GM21825 (cell line): ENCODE results near the gene LRRC7.
"Not testable (repeated sequence)": the region's sequence is repeated elsewhere in the genome, so short reads cannot be mapped to it uniquely, and the experiment has no call there.

Experiments used
- ATAC-seq: cut with Tn5 transposase; IDR thresholded peaks from one replicate; pipeline ENCODE4 v1.9.1; 2021; ENCODE audit warnings: mild to moderate bottlenecking, moderate library complexity; ENCODE audit not compliant: unreplicated experiment

LRRC7 gene

DNA sequence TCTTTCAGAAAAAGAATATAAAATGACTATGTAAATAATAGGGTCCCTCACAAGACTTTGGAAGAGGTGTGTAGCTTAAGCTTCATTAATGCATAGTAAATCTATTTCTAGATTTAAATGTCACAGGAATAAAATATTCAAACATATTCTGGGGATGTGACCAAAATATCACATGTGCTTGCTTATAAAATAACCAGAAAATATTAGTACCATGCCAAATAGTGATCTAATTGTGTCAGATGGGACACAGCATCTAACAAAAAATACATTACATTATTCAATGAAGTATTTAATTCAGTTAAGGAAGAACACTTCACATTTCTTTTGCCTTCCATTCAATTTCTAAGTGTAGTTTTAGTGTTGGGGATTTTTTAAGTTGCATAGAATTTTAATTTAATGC, 458.1 kb downstream of the LRRC7 start:
- ATAC-seq = no peak

GRCh38 chr1:70033266-70033873, 465.6 kb downstream of the LRRC7 start:
- no peak for ATAC-seq

DNA sequence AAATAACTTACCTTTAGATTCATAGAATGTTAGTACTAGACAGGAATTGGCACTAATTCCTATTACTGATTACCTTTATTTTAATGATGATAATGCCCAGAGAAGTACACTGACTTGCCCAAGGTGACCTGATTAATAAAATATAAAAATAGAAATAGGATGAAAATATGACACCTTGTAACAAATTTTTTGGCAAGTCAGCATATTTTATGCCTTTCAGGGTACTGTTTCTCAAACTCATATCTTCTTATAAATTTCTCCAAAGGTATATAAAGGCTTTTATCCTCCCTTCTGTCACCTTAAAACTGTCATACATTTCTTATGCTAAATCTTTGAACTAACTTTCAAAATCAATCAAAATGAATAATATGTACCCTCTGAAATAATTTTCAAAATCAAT, 466.2 kb downstream of the LRRC7 start:
- ATAC-seq = no peak

GRCh38 chr1:70034403-70034802, 466.7 kb downstream of the LRRC7 start:
- no peak for ATAC-seq

GRCh38 chr1:70038025-70038424, 470.3 kb downstream of the LRRC7 start:
- no peak for ATAC-seq

DNA sequence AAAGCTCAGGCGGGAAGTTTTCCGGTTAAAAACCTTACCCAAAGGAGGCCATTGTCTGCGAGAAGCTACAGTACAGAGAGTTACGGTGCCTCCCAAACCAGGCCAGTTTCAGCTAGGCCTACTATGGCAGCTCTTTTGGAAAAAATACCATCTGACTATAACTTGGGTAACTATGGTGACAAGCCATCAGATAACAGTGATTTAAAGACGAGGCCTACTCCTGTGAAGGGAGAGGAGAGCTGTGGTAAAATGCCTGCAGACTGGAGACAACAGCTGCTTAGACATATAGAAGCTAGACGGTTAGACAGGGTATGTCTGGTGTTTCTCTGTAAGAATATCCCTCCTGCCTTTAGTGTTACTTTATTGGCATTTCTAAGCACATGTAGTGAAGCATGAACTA, 471.8 kb downstream of the LRRC7 start:
- ATAC-seq = no peak

GRCh38 chr1:70041317-70042045, 473.8 kb downstream of the LRRC7 start:
- no peak for ATAC-seq

DNA sequence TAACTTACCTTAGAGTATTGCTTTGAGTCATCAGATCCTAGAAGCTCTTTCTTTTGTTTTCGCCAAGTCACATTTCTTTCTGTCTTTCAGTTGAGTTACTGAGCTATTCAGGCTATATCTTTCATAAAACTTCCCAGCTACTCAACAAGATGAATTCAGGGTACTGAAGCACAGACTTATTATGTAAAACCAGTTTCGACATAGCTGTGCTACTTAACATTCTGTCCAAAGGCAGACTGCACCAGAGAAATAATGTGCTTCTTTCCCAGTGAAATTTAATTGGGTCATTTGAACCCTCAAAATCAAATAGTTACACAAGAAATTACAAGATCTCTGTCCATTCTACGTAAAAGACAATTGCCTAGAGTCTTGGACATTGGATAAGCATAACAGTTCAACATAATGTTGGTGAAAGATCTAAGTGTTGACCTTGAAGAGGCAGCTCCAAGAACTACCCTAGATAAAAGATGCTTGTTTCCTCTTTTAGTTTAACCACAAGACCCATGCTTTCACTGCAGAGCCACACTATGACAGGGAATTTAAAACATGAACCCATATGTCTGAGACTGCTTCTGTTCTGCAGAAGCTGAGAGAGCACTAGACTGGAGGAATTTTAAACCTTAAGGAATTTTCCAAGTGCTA, 474.5 kb downstream of the LRRC7 start:
- ATAC-seq = no peak

- ATAC-seq = no peak
These were observed 476.1 kb downstream of the LRRC7 start for GRCh38 chr1:70043804-70044203.

DNA sequence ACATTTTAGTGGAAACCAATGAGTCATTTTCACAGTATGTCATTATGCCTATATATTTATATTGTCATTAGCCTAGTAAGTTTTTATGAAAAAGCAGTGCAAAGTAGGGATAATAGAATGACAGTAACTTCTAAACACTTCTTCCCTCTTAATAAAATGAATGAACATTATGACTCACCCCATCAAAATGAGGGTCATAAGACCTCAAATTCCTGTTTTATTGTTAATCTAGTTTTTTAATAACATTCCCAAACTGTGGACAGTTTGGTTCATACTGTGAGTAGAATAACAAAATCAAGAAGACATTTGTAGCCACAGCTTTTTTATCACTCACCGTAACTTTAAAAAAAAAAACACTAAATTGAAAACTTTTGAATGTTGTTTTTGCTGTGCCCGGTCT, 477.1 kb downstream of the LRRC7 start:
- ATAC-seq = no peak

DNA sequence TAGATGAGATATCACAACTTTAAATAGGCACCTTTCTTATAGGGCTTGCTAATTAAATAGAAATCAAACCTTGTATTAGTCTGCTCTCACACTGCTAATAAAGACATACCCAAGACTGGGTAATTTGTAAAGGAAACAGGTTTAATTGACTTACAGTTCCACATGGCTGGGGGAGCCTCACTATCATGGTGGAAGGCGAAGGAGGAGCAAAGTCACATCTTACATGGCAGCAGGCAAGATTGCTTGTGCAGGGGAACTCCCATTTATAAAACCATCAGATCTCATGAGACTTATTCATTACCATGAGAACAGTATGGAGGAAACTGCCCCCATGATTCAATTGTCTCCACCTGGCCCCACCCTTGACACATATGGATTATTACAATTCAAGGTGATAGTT, 477.9 kb downstream of the LRRC7 start:
- ATAC-seq = not testable (repeated sequence)

DNA sequence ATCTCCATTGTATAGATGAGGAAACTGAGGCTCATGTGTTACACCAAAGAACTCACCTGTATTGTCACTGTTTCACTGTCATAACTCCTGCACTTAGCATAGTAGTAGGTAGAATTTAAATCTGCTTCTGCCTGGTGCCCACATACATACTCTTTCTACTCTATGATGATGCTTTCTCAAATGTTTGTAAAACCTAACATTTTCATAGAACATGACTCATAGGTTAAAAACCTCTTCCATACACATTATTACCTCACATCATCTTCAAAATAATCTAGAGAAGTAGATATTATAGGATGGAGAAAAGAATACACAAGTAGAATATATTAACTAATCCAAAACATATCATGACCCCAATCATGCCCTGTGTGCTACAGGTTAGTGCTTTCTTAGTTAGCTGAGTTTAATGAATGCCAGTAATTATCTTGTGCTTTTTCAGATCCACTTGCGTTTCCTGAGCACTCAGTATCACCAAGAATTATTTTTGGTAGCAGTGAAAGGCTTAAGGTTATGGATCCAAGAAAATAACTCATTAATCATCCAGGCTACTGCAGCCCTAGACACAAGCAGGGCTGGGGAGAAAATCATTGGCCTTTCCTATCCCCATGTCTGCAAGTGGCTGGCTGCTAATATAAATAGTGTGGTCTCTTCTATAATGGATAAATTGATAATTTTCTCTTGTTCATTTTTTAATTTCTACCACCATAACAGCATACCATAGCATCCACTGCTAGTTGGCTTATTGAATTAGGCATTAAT, 480.8 kb downstream of the LRRC7 start:
- ATAC-seq = no peak

GRCh38 chr1:70051926-70052325, 484.2 kb downstream of the LRRC7 start:
- ATAC-seq = no peak

GRCh38 chr1:70057500-70057899, 489.8 kb downstream of the LRRC7 start:
- ATAC-seq = no peak

GRCh38 chr1:70061231-70061630, 493.5 kb downstream of the LRRC7 start:
- ATAC-seq = no peak

DNA sequence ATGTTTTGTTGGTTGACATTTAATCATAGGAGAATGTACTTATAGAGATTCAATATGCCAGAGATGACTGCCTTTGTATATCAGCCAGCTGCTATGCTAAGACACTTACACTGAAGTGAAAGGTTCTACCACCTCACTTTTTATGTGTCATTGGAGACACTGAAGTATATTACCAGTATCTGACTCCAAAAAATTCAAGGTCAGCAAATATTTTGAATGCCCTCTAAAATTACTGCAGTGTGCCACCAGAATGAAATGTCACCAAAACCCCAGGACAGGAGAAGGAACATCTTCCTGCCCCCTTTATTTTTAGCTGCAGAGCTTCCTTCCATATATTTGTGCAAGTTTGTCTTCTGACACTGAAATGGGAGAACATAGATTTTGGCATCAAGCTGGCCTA, 496.1 kb downstream of the LRRC7 start:
- no peak for ATAC-seq

DNA sequence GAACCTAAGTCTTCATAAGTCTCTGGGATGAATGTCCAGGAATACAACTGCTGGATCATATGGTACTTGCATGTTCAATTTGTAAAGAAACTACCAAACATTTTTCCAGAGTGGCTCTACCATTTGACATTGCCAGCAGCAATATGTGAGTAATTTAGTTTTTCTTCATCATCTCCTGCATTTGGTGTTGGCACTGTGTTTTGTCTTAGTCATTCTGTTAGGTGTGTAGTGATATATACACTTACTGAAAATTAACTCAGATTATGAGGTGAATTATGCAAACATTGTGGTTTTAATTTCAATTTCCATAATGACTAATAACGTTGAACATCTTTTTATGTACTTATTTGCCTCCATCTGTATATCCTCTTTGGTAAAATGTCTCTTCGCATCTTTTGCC, 499.0 kb downstream of the LRRC7 start:
- ATAC-seq = no peak

- ATAC-seq = no peak
These were observed 503.9 kb downstream of the LRRC7 start for GRCh38 chr1:70071601-70072000.

DNA sequence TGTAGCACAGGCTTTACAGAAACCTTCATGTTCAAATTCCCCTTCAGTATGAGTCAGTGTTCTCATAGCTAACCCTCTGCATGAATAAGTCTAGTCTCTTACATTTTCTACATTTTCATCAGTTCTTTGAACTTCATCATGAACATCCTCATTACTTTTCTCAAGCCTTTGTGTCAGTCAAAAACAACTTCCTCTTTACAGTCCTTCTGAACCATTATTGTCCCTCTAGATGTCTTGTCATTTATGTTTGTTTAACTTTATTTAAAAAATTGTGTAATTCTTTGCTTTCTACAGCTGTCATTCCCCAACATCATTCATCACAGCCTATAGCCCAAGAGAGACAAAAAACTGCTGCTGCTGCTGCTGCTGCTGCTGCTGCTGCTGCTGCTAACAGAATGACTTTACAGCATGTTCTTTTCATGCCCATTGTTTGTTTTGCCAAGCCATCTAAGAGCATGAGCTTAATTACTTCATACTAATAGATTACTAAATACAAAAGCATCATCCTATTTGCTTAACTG, 504.6 kb downstream of the LRRC7 start:
- no peak for ATAC-seq

- no peak for ATAC-seq
These were observed 508.0 kb downstream of the LRRC7 start for GRCh38 chr1:70075761-70076160.

DNA sequence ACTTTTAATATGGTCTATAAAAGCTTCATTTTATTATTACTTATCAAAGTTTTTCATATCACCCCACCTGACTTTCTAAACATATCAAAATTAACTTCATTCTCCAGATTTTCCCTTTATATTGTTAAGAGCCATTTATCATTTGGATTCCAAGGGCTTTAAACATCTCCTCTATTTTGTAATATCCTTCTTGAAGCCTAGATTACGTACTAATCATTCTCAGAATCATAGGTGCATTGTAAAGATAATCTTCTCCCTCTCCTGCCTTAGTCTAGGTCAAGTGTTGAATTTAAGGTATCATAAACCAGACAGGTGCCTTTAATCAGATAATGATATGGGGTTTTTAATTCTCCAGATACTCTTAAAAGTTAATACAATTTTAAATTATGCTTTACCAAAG, 509.3 kb downstream of the LRRC7 start:
- no peak for ATAC-seq
